ENCODE measurements around the gene ADAMTSL4.

- TF ChIP-seq, protein P1, sequence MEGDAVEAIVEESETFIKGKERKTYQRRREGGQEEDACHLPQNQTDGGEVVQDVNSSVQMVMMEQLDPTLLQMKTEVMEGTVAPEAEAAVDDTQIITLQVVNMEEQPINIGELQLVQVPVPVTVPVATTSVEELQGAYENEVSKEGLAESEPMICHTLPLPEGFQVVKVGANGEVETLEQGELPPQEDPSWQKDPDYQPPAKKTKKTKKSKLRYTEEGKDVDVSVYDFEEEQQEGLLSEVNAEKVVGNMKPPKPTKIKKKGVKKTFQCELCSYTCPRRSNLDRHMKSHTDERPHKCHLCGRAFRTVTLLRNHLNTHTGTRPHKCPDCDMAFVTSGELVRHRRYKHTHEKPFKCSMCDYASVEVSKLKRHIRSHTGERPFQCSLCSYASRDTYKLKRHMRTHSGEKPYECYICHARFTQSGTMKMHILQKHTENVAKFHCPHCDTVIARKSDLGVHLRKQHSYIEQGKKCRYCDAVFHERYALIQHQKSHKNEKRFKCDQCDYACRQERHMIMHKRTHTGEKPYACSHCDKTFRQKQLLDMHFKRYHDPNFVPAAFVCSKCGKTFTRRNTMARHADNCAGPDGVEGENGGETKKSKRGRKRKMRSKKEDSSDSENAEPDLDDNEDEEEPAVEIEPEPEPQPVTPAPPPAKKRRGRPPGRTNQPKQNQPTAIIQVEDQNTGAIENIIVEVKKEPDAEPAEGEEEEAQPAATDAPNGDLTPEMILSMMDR (IDR thresholded peaks at IDR 0.05): no peak
- TF ChIP-seq TCF7L2 (IDR thresholded peaks at IDR 0.05; ENCODE audit: low read depth, low read length): no peak
- TF ChIP-seq POLR2AphosphoS5 (IDR thresholded peaks at IDR 0.05; ENCODE audit: low read depth, low read length): no peak
Observed at GRCh38 chr1:150552911-150553289, 3.7 kb downstream of the ADAMTSL4 start.

Measured in Panc1 (cell line).